HG03571 (cell line): ENCODE results near the gene DNM3.

Source experiments
- ATAC-seq: cut with Tn5 transposase; IDR thresholded peaks from one replicate; pipeline ENCODE4 v1.9.1; 2021; ENCODE audit not compliant: unreplicated experiment

Gene DNM3

DNA sequence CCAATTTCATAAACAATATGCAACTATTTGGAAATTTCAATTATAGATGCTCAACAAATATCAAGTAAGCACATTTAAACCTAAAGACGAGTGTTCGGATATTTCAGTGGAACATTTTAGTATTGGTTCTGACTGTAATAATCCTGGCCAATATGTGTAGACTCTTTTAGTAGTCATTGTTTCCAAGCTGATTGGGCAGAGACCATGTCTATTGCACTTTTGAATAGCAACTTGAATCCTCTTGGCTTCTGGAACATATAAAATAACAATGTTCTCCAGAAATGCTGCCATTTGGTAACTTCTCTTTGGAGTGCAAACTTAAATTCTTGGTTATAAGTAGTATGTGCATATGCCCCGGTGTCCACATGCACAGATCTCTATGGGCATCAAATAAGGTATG, 373.7 kb downstream of the DNM3 start:
- no peak for ATAC-seq

DNA sequence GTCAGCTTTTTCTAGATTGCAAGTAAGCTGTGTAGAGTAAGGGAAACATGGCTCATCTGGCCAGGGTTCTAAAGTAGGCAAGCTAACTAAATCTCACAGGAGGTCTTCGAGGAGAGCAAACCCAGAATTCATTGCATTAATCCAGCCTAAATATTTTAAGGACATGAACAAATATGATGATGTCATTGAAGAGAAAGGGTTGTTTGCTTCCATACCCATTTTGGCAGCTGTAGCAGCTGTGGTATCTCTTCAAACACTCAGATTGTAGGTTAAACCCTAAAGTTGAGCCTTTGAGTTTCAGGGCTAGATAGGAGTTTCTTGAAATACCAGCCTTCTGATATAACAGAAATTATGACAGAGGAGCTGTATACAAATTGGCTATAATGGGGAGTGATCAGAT, 378.7 kb downstream of the DNM3 start:
- no peak for ATAC-seq

DNA sequence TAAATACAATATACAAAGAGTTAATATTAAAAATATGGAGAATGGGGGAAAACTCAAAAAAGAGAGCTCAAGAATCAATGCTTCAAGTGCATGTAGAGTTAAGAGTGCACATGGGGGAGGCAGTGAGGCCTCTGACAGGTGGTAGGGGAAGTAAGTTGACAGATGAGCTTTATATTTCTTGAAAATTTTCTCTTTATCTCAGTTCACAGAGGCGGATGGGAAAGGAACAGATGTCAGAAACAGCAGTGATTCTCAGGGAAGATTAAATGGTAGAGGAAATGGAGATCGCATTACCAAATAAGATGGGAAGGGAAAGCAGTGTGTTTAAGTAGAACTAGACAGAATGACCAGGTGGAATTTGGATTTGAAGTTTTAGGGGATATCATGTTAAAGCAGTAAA, 379.1 kb downstream of the DNM3 start:
- ATAC-seq, result no peak

DNA sequence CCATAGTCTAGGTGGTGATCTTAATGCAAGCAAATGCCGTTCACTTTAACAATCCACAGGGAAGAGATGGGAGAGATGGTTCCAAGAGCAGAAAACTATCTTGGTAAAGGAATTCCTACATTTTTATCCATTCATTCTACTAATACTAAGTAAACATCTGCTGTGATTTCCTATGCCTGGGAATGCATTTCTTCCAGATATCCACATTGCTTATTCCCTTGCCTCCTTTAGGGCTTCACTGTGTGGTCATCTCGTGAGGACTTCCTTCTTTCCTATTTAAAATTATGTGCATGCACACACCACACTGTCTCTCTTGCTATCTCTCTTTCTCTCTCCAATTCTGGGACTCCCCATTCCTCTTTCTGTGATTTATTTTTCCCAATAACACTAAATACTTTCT, 380.1 kb downstream of the DNM3 start:
- no peak for ATAC-seq

DNA sequence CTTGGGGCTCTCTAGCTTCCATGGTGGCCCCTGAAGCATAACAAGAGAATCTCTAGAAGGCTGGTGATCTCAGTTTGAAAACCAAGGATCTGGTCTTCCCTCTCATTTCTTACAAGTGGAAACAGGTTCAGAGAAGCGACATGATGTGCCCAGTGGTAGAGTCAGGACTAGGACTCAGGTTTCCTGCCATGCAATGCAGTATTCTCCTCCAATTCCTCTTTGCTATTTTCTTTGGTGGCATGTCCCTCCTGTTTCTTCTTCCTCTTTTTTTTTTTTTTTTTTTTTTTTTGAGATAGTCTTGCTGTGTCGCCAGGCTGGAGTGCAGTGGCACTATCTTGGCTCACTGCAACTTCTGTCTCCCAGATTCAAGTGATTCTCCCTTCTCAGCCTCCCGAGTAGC, 383.6 kb downstream of the DNM3 start:
- no peak for ATAC-seq

DNA sequence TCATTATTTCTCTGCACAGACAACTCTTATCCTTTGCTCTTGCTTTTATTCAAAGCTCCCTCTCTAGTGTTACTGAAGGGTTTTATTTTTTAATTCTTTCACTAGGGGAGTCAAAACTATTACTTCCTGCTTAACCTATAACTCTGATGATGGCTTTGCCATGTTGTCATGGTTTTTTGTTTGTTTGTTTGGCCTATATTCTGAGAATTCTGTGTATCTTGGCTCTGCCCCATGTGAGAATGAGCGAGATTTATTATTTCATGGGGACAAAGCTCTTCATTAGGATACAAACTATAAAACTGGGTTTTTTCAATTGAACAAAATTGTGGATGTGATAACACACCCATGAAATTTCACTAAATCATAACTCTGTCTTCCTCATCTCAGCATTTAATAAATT, 388.6 kb downstream of the DNM3 start:
- ATAC-seq, result no peak

DNA sequence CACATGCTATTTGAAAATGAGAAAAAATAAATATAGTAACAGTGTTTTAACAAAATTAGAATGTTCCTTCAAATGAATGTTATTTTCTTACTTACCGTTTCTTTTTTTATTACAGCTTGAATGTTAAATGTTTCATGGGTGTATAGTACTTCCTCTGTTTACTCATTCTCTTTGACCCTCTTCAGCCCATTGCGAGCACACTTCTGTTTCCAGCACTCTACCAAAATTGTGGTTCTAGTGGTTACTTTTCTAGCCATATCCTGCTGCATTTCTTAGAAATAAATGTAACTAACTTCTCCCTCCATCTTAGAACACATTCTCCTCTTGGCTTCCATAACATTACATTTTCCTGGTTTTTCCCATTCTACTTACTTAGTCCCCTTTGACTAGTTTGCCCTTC, 389.2 kb downstream of the DNM3 start:
- no peak for ATAC-seq

DNA sequence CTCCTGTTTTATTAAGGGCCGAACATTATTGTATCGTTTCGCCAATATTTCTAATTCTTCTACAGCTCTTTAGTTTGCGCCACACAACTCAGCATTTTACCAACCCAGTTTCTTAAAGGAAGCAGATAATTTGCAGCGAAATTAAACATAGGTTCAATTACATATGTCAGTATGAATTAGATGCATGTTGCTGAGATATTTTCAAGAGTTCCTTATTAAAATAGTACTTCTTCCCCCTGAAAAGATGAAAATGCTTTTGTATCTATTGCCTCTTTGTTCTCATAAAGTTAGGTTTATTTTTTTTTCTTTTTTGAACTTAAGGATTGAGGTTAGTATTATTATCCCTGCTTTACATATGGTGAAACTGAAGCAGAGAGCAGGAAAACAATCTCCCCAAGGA, 395.7 kb downstream of the DNM3 start:
- ATAC-seq, result no peak

DNA sequence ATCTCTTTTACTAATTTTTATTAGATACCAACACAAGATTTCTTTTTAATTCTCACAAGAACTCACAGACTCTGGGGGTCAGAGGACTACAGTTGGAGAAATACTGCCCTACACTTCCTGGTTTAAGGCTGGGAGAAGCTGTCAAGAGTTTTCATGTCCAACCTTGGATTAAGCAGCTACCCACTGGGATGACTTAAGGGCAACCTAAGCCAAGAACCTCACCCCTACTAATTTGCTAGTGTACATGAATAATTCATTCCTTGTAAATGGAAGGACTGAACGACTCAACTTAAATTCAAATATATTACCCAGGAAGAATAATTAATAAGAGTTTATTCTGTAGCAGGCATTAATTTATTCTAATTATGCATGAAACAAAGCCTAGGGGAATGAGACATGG, 396.9 kb downstream of the DNM3 start:
- ATAC-seq, result no peak

DNA sequence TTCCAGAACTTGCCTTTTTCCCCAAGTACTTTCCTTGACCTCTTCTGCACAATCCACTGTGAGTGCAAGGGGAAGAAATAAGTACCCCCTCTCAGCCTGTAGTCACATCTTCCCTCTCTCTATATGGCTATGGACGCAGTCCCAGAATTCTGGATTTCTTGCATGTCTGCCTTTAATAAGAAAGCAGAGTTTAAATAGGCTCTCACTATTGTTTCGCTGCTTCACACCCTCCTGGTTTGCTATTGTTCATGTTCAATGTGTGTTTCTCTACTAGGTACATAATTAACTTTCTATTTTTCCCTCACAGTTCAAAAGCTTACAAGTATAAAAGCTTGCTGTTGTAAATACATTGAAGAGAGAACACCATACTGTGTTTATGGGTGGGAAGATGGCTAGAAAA, 397.7 kb downstream of the DNM3 start:
- no peak for ATAC-seq

DNA sequence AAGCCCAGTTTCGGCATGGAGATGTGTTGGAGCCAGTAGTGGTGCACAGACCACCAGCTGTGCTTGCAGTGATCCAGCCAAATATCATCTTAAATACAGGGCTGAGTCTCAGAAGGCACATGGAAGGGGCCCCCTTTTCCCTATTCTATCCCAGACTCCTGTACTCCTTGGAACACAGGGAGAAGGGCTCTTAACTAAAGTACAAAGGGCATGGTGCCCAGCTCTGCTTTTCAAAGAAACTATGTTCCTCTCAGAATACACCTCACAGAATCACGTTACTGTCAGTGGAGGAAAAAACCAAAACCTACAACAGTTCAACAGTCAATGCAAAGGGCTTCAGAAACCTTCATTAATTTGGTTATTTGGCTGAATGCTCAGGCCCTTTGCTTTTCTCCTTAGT, 398.6 kb downstream of the DNM3 start:
- no peak for ATAC-seq

DNA sequence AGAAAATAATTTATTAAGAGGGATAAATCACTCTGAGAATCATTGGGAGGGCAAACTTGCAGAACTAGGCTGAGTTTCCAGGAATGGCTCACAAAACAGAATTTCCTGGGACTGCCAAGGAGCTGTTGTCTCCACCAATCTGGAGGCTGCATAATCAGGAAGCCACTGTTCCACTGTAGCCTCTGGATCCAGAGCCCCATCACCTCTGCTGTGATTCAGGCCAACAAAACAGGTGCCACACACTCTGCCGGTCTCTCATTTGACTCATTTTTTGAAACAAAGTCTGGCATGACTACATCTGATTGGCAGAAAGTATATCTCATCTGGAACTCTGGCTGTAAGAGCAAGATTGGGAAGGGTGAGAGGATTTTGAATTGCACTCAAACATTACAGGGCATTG, 400.2 kb downstream of the DNM3 start:
- ATAC-seq, result no peak

DNA sequence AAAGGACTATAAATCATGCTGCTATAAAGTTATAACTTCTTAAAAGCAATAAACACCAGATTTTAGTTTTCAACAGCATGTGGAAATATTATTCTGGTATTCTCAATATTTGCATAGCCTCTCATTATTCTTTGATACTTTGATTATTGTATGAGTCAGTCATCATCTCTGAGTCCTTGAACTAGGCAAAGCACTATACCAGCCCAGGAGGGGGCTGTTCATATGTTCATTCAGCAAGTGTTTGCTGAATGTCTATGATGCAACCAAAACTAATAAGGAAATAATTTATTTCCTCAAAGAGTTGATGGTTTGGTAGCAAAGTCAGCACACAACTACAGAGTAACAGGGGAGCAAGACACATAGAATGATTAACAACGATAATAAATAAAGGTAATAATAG, 403.6 kb downstream of the DNM3 start:
- ATAC-seq, result no peak

DNA sequence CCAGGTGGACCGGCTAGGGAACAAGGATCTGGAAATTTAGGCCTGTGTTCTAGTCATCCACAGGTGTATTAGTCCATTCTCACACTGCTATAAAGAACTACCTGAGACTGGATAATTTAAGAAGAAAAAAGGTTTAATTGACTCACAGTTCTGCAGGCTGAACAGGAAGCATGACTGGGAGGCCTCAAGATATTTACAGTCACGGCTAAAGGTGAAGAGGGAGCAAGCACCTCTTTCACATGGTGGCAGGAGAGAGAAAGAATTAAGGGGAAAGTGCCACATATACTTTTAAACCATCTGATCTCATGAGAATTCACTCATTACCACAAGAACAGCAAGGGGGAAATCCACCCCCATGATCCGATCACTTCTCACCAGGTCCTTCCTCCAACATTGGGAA, 404.5 kb downstream of the DNM3 start:
- no peak for ATAC-seq

DNA sequence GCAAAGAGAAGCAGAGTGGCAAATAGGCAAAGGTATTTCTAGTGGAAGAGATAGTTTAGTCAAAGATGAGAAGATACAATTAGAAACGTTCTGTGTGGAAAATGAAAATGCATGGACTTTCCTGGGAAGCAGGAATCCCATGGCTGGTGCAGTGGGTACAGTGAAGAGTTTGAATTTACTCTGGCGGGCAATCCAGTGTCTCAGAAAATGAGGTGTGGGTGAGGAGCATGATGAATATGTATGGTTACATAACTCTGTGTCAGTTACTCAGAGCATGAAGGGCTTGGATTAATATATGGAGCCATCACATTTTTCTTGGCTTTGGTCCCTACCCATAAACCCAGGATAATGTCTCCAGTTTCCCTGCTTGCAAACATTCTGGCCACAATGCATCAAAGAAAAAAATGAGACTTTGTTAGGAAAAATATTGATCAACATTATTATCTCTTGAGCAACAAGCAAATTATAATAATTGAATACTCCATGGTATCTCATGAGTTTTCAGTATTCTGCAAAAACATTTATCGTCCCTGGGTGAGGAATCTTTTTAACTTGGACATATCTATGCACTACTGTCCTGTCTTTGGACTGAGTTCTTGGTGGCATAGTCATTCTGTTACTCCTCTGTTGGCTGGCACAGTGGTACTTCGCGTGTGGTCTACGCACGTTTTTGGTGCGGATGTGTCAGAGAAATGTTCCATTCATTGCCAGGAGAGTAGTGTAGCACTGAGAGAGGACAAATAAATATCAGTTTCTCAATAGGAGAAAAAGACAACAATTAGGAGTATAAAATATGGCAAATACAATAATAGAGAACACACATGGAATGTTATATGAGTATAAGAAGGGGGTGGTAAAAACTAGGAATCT, 405.5 kb downstream of the DNM3 start:
- no peak for ATAC-seq

DNA sequence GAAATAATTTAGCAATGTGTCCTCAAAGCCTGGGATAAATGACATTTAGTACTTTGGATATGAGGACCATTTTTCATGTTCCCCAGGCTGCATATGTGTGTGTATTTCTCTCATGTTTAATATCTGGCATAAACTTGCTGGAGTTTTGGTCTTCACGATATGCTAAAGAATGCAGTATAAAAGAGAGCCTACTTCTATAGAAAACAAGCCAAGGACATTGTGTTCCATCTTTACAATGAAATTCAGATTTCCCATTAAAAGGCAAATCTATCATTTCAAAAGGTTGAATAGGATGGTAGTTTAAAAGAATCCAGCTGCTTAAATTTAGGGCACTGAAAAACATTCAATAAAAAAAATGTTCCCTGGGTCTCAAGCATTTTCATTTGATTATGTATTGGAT, 410.2 kb downstream of the DNM3 start:
- ATAC-seq, result no peak

DNA sequence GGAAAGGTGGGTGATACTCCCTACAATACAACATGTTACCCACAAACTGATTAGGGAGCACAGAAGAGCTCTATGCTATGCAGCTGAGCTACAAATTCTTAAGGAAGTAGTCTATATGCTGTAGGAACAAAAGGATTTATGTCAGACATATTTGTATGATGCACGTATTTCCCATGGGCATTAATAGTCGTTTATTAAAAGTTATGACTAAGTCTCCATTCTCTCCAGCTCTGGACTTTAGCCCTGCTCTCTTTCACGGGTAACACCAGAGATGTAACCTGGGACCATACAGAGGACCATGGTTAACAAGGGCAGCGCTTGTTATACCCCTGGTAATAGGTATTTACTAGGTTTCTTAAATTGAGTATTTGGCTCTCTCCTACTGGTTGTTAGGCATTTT, 411.0 kb downstream of the DNM3 start:
- ATAC-seq, result no peak

DNA sequence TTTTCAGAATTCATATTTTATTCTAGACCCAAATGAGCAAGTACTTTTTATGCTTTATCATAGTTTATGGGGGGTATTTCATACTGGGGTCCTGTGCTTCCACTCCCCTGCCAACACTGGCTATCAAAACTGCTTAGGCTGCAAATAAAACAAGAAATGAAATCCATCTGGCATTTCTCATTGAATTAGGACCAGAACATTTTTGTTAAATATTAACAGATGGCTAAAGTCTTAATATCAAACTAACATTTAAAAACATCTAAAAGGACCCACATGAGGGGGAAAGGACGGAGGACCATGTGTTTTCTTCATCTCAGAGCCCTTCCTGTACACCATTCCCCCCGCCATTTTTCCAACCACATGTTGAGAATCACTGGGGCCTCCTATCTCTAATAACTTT, 411.7 kb downstream of the DNM3 start:
- no peak for ATAC-seq

DNA sequence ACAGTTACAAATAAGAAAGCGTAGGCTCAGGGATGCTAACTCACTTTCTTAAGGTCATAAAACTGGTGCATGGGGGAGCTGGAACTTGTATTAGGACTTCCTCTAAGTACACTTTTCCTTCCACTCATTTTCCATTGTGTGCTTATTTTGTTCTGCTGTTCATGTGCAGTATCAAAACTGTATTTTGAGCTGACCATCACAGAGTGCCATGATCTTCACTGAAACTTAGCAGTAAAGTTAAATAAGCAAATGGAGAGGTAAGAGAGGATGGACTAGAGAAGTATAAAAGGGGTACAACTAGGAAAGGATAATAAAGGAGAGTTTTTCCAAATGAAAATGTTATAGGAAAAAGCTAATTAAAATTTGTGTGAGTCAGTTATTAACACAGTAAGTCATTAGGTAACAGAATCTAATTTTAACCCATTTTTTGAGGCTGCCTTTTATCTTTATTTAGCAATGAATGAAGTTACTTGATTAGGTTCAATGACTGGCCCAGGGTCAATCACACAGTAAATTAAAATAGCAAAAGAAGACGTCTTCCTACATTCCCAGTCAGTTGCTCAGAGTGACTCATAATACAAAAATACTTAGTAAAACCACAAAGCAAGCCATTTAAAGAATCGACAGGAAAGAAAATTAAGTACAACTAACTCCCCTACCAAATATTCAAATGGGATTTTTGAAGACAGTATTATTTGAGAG, 413.4 kb downstream of the DNM3 start:
- no peak for ATAC-seq

DNA sequence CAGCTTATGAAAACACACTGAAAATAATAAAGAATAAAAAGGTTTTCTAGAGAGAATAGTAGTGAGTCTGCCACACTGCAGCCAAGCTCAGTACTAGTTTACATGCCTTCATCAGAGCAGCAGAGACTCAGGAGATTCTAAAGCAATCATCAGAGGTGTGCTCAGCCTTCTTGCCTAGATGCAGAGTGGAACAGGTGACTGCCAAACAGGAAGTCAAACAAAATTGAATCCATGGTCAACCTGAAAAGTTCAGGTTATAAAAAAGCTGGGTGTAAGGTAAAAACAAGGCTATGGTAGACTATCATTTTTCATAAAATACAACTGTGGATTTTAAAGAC, 413.9 kb downstream of the DNM3 start:
- no peak for ATAC-seq

DNA sequence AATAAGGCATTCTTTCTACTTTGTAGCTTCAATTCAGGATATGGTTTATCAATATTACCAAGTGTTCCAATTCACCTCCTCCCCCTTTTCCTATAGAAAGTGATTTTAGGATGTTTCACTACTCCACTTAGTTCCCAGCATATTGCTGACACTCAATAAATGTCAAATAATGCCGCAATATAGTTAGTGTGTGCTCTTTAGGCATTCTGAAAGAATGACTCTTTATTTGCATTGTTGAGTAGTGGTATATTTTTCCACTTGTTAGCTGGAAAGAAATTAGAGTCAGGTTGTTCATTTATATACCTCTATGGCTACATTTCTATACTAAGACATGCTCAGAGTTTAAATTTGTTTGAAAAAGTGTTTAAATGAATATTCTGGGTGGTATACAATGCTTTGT, 424.6 kb downstream of the DNM3 start:
- no peak for ATAC-seq

DNA sequence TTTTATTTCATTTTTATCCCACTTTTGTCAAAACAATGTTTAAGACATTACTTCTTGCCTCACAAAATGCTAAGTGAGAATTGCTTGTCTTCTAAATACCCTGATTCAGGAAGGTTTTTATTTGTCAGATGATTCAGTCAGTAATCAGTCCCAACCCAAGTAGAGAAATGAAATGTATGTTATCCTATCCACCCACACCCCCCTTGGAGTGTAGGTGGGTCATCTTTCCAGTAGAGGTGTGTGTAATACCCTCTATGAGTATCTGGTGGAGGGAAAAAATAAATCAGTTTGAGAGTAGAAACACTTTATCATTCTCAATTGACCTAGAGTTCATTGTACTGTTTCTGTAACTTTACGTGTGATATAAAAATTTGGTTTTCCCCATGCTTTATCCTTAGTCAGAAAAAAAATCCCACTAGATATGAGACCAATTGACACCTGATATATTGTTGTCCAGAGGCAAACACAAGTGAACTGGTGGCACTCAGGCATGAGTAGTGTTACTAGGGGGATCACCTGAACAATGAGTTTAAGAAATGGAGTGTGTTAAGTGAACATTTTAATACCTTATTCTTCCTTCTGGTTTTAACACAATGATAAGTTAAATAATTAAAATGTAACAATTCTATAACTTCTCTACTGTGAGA, 425.4 kb downstream of the DNM3 start:
- no peak for ATAC-seq
